GM23248 (cell line): Measurements from ENCODE around the gene TMEM106A.
"Not testable (repeated sequence)": the region's sequence is repeated elsewhere in the genome, so short reads cannot be mapped to it uniquely, and the experiment has no call there.

ENCODE experiments used
- EZH2 ChIP-seq: fragments of 200-600 bp; sonication (generic); IDR thresholded peaks from 2 replicates; pipeline ENCODE4 v1.6.1; 2018; ENCODE audit warnings: antibody characterized with exemption, mild to moderate bottlenecking; ENCODE audit not compliant: insufficient read depth, poor library complexity, severe bottlenecking
- EZH2phosphoT487 ChIP-seq: fragments of 200-600 bp; sonication (generic); IDR thresholded peaks from 2 replicates; pipeline ENCODE4 v1.6.1; 2018; ENCODE audit warnings: antibody characterized with exemption, moderate library complexity, mild to moderate bottlenecking, low read depth; ENCODE audit not compliant: insufficient read depth

DNA sequence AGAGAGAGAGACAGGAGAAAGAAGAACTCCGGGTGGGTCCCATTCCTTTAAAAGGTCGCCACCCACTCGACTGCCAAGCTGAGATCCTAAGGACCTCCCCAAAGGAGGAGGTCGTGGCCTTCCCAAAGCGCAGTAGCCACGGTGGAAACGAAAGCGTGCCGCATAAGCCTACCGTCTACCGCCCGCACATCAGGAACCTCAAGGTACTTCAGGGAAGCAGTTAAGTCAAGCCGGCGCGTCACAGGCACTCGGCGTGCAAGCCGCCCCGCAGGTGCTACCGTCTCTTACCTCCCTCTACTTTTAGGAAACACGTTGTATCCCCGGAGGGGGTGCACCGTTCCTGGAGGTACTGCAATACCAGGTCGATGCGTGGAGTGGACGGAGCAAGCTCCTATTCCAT is 27.9 kb downstream of the TMEM106A start:
- TF ChIP-seq EZH2, EZH2phosphoT487: not testable (repeated sequence)
